Smooth muscle cell of the brain vasculature (primary cell): ENCODE results near the gene RAD50.

Experiments
- DNase-seq: peaks from one replicate; pipeline ENCODE4 v3.0.0-alpha.2; 2012; ENCODE audit warnings: low read depth, low spot score

Gene RAD50

GRCh38 chr5:132659598-132660493 is 103.1 kb downstream of the RAD50 start:
- DNase-seq, result no peak

- no peak for DNase-seq
Measured at GRCh38 chr5:132661231-132662003, 104.6 kb downstream of the RAD50 start.

GRCh38 chr5:132662004-132662401 is 105.2 kb downstream of the RAD50 start:
- DNase-seq, result no peak

GRCh38 chr5:132662925-132663770 is 106.4 kb downstream of the RAD50 start:
- DNase-seq, result no peak

- no peak for DNase-seq
Measured at GRCh38 chr5:132663771-132664695, 107.3 kb downstream of the RAD50 start.

DNA sequence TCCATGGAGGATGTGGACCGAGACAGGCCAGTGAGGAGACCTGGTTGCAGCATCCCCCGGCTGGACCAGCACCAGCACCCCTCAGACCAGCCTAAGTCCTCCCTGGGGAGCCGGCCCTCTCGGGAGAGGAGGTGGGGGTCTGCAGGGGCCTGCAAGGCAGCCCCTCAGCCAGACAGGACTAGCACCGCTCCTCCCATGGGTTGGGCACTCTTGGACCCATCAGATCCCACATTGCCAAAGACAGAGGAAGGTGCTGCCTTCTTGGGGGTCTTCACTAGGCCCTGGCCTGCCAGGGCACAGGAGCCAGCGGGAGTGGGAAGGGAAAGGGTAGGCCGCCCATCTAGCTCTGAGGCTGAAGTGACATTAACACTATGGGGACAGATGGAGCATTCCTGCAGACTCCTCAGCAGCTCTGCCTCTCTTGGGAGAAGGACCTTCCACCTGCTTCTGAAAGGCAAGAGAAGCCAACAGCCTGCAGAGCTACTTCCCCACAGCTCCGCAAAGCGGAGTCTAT is 108.0 kb downstream of the RAD50 start:
- no peak for DNase-seq

DNA sequence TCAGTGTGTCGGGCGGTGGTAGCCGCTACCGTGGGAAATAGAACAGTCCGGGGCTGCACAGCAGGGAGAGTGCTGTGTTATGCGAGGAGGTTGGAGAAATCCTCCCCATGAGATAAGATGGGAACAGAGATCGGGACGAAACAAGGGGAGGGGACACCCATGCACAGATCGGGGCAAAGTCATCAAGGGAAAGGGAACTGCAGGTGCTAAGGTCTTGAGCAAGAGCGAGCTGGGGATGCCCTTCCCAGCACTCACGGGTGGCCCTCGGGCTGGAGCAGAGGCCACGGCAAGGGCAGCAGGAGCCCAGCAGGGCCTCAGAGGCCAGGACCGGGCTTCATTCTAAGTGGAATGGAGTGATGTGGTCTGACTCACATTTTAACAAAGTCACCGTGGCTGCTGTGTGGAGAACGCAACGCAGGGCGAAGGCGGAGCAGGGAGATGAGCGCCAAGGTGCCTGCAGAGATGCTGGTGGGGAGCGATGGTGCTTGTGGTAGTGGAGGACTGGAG is 108.8 kb downstream of the RAD50 start:
- DNase-seq, result no peak

GRCh38 chr5:132666310-132667123 is 109.7 kb downstream of the RAD50 start:
- no peak for DNase-seq

- no peak for DNase-seq
Measured at GRCh38 chr5:132667309-132667708, 110.5 kb downstream of the RAD50 start.

GRCh38 chr5:132667761-132668705 is 111.3 kb downstream of the RAD50 start:
- DNase-seq, result no peak

DNA sequence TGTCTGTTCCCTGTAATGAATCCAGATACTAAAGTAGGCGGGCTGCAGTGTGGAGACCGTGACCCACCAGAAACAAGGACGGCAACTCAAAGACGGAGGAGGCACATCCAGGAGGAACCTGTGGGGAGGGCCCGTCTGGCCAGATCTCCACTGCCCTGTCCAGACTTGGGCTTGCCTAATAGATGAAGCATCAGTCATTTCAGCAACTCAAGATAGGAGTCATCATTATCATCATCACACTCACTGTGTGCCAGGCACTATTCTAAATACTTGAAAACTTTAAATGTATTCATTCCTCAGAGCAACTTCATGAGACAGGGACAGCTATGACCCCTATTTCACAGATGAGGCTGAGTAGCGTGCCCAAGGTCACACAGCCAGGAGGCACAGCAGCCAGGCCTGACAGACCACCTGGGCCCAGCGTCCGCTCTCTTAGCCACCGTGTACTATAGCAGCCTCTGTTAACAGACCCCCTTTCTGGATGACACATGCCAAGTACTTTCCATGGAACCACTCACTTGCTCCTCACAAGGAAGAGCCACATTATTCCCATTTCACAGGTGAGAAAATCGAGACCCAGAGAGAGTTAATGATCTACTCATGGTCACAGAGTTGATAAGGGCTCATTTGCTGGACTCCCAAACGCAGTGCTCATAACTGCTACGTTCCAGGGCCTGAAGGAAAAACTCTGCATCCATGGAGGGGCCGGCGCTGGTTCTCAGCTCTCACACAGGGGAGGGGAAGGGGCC is 112.1 kb downstream of the RAD50 start:
- no peak for DNase-seq

DNA sequence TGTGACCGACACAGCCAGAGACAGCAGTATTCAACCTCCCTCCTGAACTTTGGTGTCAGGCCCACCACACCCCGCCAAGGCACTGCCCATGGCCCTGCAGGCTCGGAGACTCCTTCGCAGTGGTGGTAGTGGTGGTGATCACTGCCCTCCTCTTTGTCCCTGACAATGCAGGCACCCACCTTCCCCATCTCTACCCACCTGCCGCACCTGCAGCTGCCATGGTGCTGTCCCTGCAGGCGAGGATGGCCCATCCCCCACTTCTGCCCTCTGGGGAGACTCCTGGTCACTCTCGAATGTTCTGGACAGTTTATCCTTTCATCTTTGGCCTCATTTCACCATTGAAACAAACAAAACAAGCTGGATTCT is 112.7 kb downstream of the RAD50 start:
- no peak for DNase-seq

GRCh38 chr5:132669966-132670882 is 113.4 kb downstream of the RAD50 start:
- DNase-seq, result no peak

- DNase-seq, result no peak
Measured at GRCh38 chr5:132671000-132671399, 114.2 kb downstream of the RAD50 start.

GRCh38 chr5:132673488-132673887 is 116.7 kb downstream of the RAD50 start:
- no peak for DNase-seq

DNA sequence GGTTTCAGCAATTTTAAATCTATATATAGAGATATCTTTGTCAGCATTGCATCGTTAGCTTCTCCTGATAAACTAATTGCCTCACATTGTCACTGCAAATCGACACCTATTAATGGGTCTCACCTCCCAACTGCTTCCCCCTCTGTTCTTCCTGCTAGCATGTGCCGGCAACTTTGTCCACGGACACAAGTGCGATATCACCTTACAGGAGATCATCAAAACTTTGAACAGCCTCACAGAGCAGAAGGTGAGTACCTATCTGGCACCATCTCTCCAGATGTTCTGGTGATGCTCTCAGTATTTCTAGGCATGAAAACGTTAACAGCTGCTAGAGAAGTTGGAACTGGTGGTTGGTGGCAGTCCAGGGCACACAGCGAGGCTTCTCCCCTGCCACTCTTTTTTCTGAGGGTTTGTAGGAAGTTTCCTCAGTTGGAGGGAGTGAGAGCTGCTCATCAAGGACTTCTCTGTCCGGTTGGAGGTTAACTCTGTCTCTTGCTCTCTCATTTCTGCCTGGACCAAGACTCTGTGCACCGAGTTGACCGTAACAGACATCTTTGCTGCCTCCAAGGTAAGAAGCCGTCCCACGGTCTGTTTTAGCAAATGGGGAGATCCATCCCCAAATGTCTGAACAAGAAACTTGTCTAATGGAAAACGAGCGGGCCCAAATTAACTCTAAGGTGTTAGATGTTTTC is 117.3 kb downstream of the RAD50 start, which contains the start of gene IL4:
IL4 (plus strand) TSS at position 51 of the 692 bp plus-strand sequence; CDS start at position 113, 62 bp downstream.
- no peak for DNase-seq
